Liver (tissue), 3 donors: ENCODE data around the gene LRRC37A.
"Not testable (repeated sequence)": the region's sequence is repeated elsewhere in the genome, so short reads cannot be mapped to it uniquely, and the experiment has no call there.

Experiments used
- EGR1 ChIP-seq, 2 donors: IDR thresholded peaks; 2 replicates each; pipeline ENCODE4 v1.6.1; 2016 to 2018; ENCODE audit warnings: antibody characterized with exemption in 2 of 2, low read depth in 2 of 2
- HNF4G ChIP-seq: IDR thresholded peaks from 2 replicates; pipeline ENCODE4 v1.6.1; 2016; ENCODE audit warnings: antibody characterized with exemption
- TF ChIP-seq, protein P1 (sequence below): fragments of 150-350 bp; IDR thresholded peaks from 2 replicates; pipeline ENCODE4 v1.5.1; 2017; ENCODE audit warnings: improper control_type of control experiment, low read depth, low read length; ENCODE audit not compliant: missing input control
- donor health status: healthy.
- donor health status: healthy.

DNA sequence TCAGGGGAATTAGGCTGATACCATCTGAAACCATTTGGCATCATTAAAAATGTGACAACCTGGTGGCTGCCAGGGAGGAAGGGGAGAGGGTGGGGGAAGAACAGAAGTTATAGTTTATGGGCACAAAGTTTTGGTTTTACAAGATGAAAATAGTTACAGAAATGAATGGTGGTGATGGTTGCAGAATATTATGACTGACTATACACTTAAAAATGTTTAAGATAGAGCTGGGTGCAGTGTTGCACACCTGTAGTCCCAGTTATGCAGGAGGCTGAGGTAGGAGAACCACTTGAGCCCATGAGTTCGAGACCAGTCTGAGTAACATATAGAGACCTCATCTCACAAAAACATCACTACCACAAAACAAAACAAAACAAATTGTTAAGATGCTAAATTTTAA, 54.1 kb downstream of the LRRC37A start:
- TF ChIP-seq, protein P1, sequence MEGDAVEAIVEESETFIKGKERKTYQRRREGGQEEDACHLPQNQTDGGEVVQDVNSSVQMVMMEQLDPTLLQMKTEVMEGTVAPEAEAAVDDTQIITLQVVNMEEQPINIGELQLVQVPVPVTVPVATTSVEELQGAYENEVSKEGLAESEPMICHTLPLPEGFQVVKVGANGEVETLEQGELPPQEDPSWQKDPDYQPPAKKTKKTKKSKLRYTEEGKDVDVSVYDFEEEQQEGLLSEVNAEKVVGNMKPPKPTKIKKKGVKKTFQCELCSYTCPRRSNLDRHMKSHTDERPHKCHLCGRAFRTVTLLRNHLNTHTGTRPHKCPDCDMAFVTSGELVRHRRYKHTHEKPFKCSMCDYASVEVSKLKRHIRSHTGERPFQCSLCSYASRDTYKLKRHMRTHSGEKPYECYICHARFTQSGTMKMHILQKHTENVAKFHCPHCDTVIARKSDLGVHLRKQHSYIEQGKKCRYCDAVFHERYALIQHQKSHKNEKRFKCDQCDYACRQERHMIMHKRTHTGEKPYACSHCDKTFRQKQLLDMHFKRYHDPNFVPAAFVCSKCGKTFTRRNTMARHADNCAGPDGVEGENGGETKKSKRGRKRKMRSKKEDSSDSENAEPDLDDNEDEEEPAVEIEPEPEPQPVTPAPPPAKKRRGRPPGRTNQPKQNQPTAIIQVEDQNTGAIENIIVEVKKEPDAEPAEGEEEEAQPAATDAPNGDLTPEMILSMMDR: not testable (repeated sequence)
- TF ChIP-seq EGR1 (IDR thresholded peaks at IDR 0.05; ENCODE audit: low read depth in 2 of 2); HNF4G: not testable (repeated sequence)
